Measurements from ENCODE around the gene ZNRF3. TPM values are rescaled to one million over a fixed set of nuclear protein-coding genes. Genes with fewer than 3 reads are reported as not detected.
"Not testable (repeated sequence)": the region's sequence is repeated elsewhere in the genome, so short reads cannot be mapped to it uniquely, and the experiment has no call there.

The ZNRF3 gene
- total RNA-seq, 1 donor from 2014 or later: 7.9 TPM

DNA sequence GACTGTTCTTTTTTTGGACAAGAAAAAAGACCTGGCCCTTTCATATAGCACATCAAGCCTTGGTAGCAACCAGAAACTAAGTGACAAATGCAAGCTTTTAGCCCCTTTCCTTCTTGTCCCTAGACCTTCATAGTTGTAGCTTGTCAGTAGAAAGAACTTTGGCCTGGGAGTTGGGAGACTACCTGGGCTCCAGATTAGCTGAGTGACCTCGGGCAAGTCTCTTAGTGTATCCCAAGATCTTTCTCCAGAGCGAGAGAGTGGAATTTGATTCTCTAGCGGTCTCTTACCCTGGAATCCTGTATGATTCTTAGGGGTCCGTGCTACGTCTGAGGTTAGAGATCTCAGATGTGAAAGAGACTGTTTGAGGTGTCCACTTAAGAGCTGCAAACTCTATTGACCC is 59.0 kb downstream of the ZNRF3 start:
- intact Hi-C loops (cut with DNase I): no loop called here
- H3K27me3 ChIP-seq: no peaks in the 10 kb centered on the region
- no peak for TF ChIP-seq POLR2A (IDR thresholded peaks at IDR 0.05)
- TF ChIP-seq, protein P1, sequence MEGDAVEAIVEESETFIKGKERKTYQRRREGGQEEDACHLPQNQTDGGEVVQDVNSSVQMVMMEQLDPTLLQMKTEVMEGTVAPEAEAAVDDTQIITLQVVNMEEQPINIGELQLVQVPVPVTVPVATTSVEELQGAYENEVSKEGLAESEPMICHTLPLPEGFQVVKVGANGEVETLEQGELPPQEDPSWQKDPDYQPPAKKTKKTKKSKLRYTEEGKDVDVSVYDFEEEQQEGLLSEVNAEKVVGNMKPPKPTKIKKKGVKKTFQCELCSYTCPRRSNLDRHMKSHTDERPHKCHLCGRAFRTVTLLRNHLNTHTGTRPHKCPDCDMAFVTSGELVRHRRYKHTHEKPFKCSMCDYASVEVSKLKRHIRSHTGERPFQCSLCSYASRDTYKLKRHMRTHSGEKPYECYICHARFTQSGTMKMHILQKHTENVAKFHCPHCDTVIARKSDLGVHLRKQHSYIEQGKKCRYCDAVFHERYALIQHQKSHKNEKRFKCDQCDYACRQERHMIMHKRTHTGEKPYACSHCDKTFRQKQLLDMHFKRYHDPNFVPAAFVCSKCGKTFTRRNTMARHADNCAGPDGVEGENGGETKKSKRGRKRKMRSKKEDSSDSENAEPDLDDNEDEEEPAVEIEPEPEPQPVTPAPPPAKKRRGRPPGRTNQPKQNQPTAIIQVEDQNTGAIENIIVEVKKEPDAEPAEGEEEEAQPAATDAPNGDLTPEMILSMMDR (IDR thresholded peaks at IDR 0.05): no peak
- TF ChIP-seq POLR2AphosphoS5 (IDR thresholded peaks at IDR 0.05; ENCODE audit: insufficient read depth in 1 of 2, low read depth in 1 of 2): no peak
- no peak overlapping the region for H3K4me3 ChIP-seq
- DNase-seq (ENCODE audit: extremely low spot score in 2 of 2): no peak
- no peak overlapping the region for H3K27ac ChIP-seq
- no peaks in the 10 kb centered on the region for H3K36me3 ChIP-seq
- peaks cover 23% of the 10 kb centered on the region for H3K4me1 ChIP-seq
- peaks cover 4% of the 10 kb centered on the region for H3K9me3 ChIP-seq

DNA sequence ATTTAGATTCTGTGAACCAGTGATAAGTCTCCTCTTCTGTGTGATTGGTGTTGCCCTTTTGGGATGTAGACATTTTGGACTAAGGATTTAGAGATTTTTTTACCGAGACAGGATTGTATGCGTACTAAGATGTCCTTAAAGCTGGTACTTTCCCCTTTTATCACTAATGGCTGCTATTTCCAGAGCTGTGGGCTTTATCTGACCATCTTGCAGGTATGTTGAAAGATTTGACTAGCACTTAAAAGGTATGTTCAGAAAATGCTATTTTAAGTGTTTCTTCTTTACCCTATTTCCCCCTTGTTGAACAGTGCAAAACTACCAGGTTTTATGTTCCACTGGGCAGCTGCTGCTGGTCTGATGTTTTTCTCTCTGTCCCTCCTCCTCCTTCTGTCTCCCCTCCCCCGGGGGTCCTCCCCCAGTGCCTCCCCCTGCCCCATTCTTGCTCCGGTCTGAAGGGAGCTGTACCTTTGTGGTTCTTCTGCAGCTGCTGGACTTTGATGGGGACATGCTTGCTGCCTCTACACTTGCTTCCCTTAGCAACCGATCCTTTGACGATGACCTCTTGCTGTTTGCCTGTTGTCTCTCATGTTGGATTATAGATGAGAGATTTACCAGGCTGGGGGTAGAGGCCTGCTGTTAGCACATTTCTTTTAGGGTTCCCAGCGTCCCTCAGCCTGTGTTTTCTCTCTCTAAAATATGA is 59.6 kb downstream of the ZNRF3 start:
- Histone ChIP-seq H3K9me3 (peaks cover 4% of the 10 kb centered on the region), H3K27ac (peak overlapping the region; percentile 6), H3K4me3 (no peak overlapping the region), H3K27me3 (no peaks in the 10 kb centered on the region), H3K36me3 (no peaks in the 10 kb centered on the region), H3K4me1 (peaks cover 23% of the 10 kb centered on the region)
- TF ChIP-seq POLR2A (IDR thresholded peaks at IDR 0.05) (no peak), POLR2AphosphoS5 (IDR thresholded peaks at IDR 0.05; ENCODE audit: insufficient read depth in 1 of 2, low read depth in 1 of 2) (no peak)
- TF ChIP-seq, protein P1 (IDR thresholded peaks at IDR 0.05): no peak
- DNase-seq (ENCODE audit: extremely low spot score in 2 of 2): no peak
- intact Hi-C loops (cut with DNase I): no loop called here

GRCh38 chr22:28943501-28943879 is 60.1 kb downstream of the ZNRF3 start:
- H3K4me1 ChIP-seq: peaks cover 23% of the 10 kb centered on the region
- no peaks in the 10 kb centered on the region for H3K36me3 ChIP-seq
- TF ChIP-seq POLR2A (IDR thresholded peaks at IDR 0.05) (no peak), POLR2AphosphoS5 (IDR thresholded peaks at IDR 0.05; ENCODE audit: insufficient read depth in 1 of 2, low read depth in 1 of 2) (no peak)
- TF ChIP-seq, protein P1 (IDR thresholded peaks at IDR 0.05): no peak
- peak overlapping the region; percentile 6 for H3K27ac ChIP-seq
- no peaks in the 10 kb centered on the region for H3K27me3 ChIP-seq
- intact Hi-C loops (cut with DNase I): no loop called here
- H3K9me3 ChIP-seq: peaks cover 4% of the 10 kb centered on the region
- H3K4me3 ChIP-seq: no peak overlapping the region
- DNase-seq (ENCODE audit: extremely low spot score in 2 of 2): no peak

DNA sequence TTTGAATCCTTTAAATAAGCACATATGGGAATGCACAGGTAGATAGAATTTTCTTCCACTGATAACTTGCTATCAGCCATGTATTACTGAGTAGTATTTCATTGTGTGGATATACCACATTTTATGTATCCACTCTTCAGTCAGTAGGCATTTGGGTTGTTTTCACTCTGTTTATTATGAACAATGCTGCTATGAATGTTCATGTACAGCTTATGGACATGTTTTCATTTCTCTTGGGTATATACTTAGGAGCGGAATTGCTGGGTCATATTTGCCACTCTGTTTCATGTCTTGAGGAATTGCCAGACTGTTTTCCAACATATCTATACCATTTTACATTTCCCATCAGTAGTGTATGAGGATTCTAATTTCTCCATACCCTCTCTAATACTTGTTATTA is 63.8 kb downstream of the ZNRF3 start:
- no peak for DNase-seq (ENCODE audit: extremely low spot score in 2 of 2)
- intact Hi-C loops (cut with DNase I): no loop called here
- peaks cover 32% of the 10 kb centered on the region for H3K4me1 ChIP-seq
- TF ChIP-seq POLR2AphosphoS5 (IDR thresholded peaks at IDR 0.05; ENCODE audit: insufficient read depth in 1 of 2, low read depth in 1 of 2) (no peak), POLR2A (IDR thresholded peaks at IDR 0.05) (no peak)
- TF ChIP-seq, protein P1 (IDR thresholded peaks at IDR 0.05): no peak
- H3K27ac ChIP-seq: no peak overlapping the region
- H3K36me3 ChIP-seq: no peaks in the 10 kb centered on the region
- H3K4me3 ChIP-seq: no peak overlapping the region
- no peaks in the 10 kb centered on the region for H3K27me3 ChIP-seq
- H3K9me3 ChIP-seq: peaks cover 4% of the 10 kb centered on the region

DNA sequence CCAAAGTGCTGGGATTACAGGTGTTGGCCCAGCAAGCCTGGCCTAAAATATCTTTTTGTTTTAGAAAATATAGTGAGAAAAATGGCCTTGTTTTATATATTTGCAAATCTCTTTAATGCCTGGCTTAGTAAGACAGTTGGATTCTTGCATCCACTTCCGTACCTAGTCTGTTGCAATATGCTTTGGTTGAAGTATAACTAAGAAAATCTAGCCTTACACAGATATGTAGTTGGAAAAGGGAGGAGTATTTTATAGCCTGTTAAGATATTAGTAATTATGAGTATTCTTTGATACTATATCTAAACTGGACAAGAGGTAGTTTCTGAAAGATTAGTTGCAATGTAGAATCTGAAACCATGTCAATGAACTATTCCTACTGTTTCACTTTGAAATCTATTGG is 65.1 kb downstream of the ZNRF3 start:
- Histone ChIP-seq H3K27ac (no peak overlapping the region), H3K36me3 (no peaks in the 10 kb centered on the region), H3K4me3 (no peak overlapping the region), H3K9me3 (peaks cover 4% of the 10 kb centered on the region), H3K27me3 (no peaks in the 10 kb centered on the region), H3K4me1 (peaks cover 39% of the 10 kb centered on the region)
- intact Hi-C loops (cut with DNase I): no loop called here
- TF ChIP-seq POLR2AphosphoS5 (IDR thresholded peaks at IDR 0.05; ENCODE audit: insufficient read depth in 1 of 2, low read depth in 1 of 2) (no peak), POLR2A (IDR thresholded peaks at IDR 0.05) (no peak)
- TF ChIP-seq, protein P1 (IDR thresholded peaks at IDR 0.05): no peak
- no peak for DNase-seq (ENCODE audit: extremely low spot score in 2 of 2)

DNA sequence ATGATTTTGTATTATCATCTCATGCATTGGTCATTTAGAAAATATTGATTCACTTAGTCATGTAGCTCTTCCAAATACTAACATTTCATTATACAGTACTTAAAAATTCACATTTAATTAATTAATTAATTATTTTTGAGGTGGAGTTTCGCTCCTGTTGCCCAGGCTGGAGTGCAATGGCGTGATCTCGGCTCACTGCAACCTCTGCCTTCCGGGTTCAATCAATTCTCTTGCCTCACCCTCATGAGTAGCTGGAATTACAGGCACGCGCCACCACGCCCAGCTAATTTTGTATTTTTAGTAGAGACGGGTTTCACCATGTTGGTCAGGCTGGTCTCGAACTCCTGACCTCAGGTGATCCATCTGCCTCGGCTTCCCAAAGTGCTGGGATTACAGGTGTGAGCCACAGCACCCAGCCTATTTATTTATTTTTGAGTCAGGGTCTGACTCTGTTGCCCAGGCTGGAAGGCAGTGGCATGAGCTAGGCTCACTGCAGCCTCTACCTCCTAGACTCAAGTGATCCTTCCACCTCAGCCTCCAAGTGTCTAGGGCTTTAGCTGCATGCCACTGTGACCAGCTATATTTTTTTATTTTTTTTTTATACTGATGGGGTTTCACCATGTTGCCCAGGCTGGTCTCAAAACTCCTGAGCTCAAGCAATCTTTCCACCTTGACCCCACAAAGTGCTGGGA is 65.6 kb downstream of the ZNRF3 start:
- peak overlapping the region; percentile 18 for H3K27ac ChIP-seq
- H3K27me3 ChIP-seq; H3K9me3 ChIP-seq; intact Hi-C loops (cut with DNase I); H3K4me3 ChIP-seq; DNase-seq (ENCODE audit: extremely low spot score in 2 of 2); H3K36me3 ChIP-seq: not testable (repeated sequence)
- H3K4me1 ChIP-seq: peaks cover 45% of the 10 kb centered on the region
